GM21528 (cell line): ENCODE measurements around the gene TMEFF2.

Source experiments
- ATAC-seq: cut with Tn5 transposase; IDR thresholded peaks from one replicate; pipeline ENCODE4 v1.9.1; 2021; ENCODE audit warnings: mild to moderate bottlenecking, moderate library complexity; ENCODE audit not compliant: unreplicated experiment, low FRiP score

TMEFF2 gene

GRCh38 chr2:191916826-191917225, 277.9 kb downstream of the TMEFF2 start:
- no peak for ATAC-seq

GRCh38 chr2:191915750-191916149, 279.0 kb downstream of the TMEFF2 start:
- no peak for ATAC-seq

DNA sequence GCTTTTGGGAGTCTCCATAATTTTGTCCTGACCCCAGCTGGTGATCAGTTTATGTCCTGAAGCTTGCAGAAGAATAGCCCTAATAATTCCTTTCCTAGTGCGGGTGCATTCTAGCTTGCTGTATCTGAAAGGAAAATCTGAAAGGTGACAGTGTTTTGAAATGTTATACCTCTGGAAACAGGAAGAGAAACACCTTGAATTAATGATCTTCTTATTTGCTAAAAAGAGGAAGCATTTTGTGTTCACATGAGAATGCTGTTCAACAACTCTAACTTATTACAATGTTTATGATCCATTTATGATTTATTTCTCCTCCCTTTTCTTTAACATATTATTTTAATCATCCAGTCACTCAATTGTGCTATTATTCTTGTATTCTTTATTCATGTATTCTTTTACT, 280.9 kb downstream of the TMEFF2 start:
- ATAC-seq = no peak

DNA sequence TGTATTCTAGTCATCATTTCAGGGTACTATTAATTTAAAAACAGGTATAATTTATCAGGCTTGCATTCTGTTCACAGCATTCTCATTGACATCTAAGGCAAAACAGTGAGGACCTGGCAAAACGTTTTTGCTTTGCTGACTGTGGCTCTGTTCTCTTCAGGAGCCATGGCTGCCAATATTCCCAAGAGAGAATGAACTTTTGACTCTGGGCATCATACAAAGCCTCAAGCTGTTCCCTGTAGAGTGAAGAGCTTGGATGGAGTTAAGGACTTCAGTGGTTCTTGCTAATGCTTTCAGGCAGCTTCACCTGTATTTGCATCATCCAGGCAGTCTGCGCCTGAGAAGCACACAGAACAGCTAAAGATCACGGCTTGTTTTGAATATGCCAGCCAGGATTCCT, 282.0 kb downstream of the TMEFF2 start:
- ATAC-seq = no peak

GRCh38 chr2:191910518-191910917, 284.2 kb downstream of the TMEFF2 start:
- ATAC-seq = no peak

DNA sequence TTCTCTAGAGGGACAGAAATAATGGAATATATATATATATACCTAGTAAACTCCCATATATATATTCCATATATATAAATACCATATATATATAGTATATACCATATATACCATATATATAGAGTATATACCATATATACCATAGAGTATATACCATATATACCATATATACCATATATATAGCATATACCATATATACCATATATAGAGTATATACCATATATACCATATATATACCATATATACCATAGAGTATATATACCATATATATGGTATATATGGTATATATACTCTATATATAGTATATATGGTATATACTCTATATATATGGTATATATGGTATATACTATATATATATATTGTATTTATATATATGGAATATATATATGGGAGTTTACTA, 285.9 kb downstream of the TMEFF2 start:
- no peak for ATAC-seq

DNA sequence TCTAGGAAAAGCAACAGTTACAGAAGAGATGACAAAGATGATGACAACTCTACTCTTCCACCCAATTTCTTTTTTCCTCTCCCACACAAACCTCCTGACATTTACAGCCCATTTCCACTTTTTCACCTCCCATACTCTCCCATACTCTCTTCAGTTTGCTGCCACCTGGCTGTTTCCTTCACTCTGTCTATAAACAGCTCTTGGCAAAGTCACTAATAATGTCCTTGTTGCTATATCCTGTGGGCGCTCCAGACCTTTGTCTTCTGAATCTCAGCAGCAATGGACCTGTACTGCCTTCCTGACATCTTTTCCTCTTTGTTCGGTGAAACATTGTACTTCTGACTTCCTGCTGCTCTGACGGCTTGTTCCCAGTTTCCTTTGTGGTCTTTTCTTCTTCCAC, 287.2 kb downstream of the TMEFF2 start:
- no peak for ATAC-seq

DNA sequence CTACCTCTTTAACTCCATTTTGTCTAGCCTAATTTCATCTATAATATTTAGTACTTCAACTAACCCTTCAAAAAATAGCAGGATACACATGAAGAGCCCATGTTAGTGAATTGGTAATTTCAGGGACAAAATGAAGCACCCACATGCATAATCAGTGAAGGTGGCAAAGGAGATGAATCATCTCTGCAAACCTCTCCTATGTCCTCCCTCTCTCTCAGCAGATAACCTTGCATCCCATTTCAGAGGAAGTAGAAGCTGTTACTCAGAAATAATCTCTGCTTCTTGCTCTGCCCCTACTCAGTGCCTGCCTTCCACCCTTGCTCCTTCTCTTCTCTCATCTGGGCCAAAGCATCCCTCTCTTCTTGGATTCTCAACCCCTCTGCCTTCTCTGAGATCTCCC, 287.6 kb downstream of the TMEFF2 start:
- ATAC-seq = no peak

GRCh38 chr2:191905336-191905735, 289.4 kb downstream of the TMEFF2 start:
- no peak for ATAC-seq

GRCh38 chr2:191901031-191901430, 293.7 kb downstream of the TMEFF2 start:
- no peak for ATAC-seq

DNA sequence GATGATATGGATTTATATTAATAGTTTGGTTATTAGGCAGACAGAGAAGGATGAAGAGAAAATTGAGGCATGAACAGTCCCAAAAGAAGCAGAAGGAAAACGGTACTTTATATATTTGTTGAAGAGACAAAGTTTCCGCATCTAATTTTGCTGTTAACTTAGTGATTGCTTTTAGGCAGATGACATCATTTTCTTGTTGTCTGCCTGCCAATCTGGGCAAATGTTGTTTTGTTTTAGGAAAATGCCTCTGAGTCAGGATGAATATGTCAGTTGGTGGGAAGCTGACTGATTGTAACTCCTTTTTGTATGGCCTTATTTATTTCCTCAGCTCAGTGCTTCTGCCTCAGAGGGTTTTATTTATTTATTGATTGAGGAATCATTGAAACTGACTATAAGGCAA, 295.3 kb downstream of the TMEFF2 start:
- no peak for ATAC-seq
